NB4 (cell line): ENCODE results near the gene PPP2R2D.

Experiments
- CTCF ChIP-seq: IDR thresholded peaks from one replicate; pipeline ENCODE4 v1.5.1; 2012; ENCODE audit warnings: low read depth, low read length
- MAX ChIP-seq: IDR thresholded peaks from 2 replicates; pipeline ENCODE4 v1.6.1; 2011; ENCODE audit warnings: low read depth, low read length
- POLR2A ChIP-seq: IDR thresholded peaks from 2 replicates; pipeline ENCODE4 v1.6.1; 2011; ENCODE audit warnings: mild to moderate bottlenecking; ENCODE audit not compliant: insufficient read length; ENCODE audit errors: extremely low read depth

GRCh38 chr10:131936736-131937135 lies 35.9 kb downstream of the PPP2R2D start:
- no peak for TF ChIP-seq CTCF
- no peak for TF ChIP-seq POLR2A
- TF ChIP-seq MAX, result no peak
